ENCODE results near the gene VPS50. TPM values are rescaled to one million over a fixed set of nuclear protein-coding genes. Genes with fewer than 3 reads are reported as not detected.

Gene VPS50
- total and polyA plus RNA-seq, 12 donors, result 4.8 to 25.6 (median 18.4) TPM

- H3K4me1 ChIP-seq, result peaks cover 0 to 4% (median 2%) of the 10 kb centered on the region in 9 donors
- intact Hi-C loops (cut with DNase I), result loop anchor here in 1 of 10 donors (10.0 kb wide), 1 partner anchor 124 kb away; the partner anchor contains the start of gene SAMD9
- ATAC-seq, result no peak
- WGBS, 2 donors, result 95 to 96% methylated on average over 2 of the region's 2 CpGs
- no peak for DNase-seq
- H3K4me3 ChIP-seq, result no peak overlapping the region
- no peaks in the 10 kb centered on the region for H3K27me3 ChIP-seq
- H3K9me3 ChIP-seq, result no peaks in the 10 kb centered on the region
- no peak overlapping the region for H3K27ac ChIP-seq
- H3K36me3 ChIP-seq, result peaks cover 0 to 25% (median 4%) of the 10 kb centered on the region in 9 donors
- no peak for TF ChIP-seq CTCF (IDR thresholded peaks at IDR 0.05)
These were observed 6.6 kb downstream of the VPS50 start for GRCh38 chr7:93238748-93239147.

- Histone ChIP-seq H3K27ac (no peak overlapping the region), H3K4me1 (no peaks in the 10 kb centered on the region), H3K9me3 (no peaks in the 10 kb centered on the region), H3K36me3 (peaks cover 0 to 25% (median 4%) of the 10 kb centered on the region in 9 donors), H3K4me3 (no peak overlapping the region), H3K27me3 (no peaks in the 10 kb centered on the region)
- intact Hi-C loops (cut with DNase I), result loop anchor here in 3 of 10 donors (10.0 kb wide), 3 partner anchors 125 to 1195 kb away; partner anchors contain the start of gene SAMD9 (in 1 of the 3)
- no peak for TF ChIP-seq CTCF (IDR thresholded peaks at IDR 0.05)
- 82 to 85% methylated on average over 4 of the region's 4 CpGs for WGBS, 2 donors
- ATAC-seq, result no peak
- DNase-seq, result no peak
These were observed 7.7 kb downstream of the VPS50 start for GRCh38 chr7:93239824-93240223.

- Histone ChIP-seq H3K4me1 (peaks cover 0 to 7% (median 0%) of the 10 kb centered on the region in 9 donors), H3K36me3 (peaks cover 0 to 25% (median 4%) of the 10 kb centered on the region in 9 donors), H3K27me3 (no peaks in the 10 kb centered on the region), H3K4me3 (no peak overlapping the region), H3K9me3 (no peaks in the 10 kb centered on the region), H3K27ac (no peak overlapping the region)
- ATAC-seq (no peak), DNase-seq (no peak)
- no peak for TF ChIP-seq CTCF (IDR thresholded peaks at IDR 0.05)
- WGBS, 2 donors, result 88 to 91% methylated on average over 3 of the region's 3 CpGs
- intact Hi-C loops (cut with DNase I), result loop anchor here in 2 of 10 donors (10.0 kb wide), 2 partner anchors 313 to 1193 kb away; no protein-coding TSS in a partner anchor
These were observed 9.9 kb downstream of the VPS50 start for GRCh38 chr7:93242106-93242505.

GRCh38 chr7:93245525-93246432 lies 13.6 kb downstream of the VPS50 start:
- DNase-seq (no peak), ATAC-seq (no peak)
- intact Hi-C loops (cut with DNase I), result loop anchor here in 3 of 10 donors (5.0 to 10.0 kb wide), 3 partner anchors 307 to 1189 kb away; no protein-coding TSS in a partner anchor
- 57 to 63% methylated on average over 9 of the region's 9 CpGs for WGBS, 2 donors
- H3K27ac ChIP-seq, result no peak overlapping the region
- H3K4me1 ChIP-seq, result peaks cover 0 to 7% (median 0%) of the 10 kb centered on the region in 9 donors
- H3K27me3 ChIP-seq, result no peaks in the 10 kb centered on the region
- peaks cover 0 to 13% (median 0%) of the 10 kb centered on the region in 9 donors for H3K36me3 ChIP-seq
- H3K4me3 ChIP-seq, result no peak overlapping the region
- peak; percentile 33 to 73 (median 63) for TF ChIP-seq CTCF (IDR thresholded peaks at IDR 0.05)
- H3K9me3 ChIP-seq, result no peaks in the 10 kb centered on the region
